GM15510 (cell line): ENCODE measurements around the gene CLIC5.

ENCODE experiments used
- POLR2A ChIP-seq: IDR thresholded peaks from 3 replicates; pipeline ENCODE4 v1.6.1; 2011; ENCODE audit warnings: borderline replicate concordance; ENCODE audit not compliant: insufficient read length; ENCODE audit errors: extremely low read depth

Gene CLIC5

DNA sequence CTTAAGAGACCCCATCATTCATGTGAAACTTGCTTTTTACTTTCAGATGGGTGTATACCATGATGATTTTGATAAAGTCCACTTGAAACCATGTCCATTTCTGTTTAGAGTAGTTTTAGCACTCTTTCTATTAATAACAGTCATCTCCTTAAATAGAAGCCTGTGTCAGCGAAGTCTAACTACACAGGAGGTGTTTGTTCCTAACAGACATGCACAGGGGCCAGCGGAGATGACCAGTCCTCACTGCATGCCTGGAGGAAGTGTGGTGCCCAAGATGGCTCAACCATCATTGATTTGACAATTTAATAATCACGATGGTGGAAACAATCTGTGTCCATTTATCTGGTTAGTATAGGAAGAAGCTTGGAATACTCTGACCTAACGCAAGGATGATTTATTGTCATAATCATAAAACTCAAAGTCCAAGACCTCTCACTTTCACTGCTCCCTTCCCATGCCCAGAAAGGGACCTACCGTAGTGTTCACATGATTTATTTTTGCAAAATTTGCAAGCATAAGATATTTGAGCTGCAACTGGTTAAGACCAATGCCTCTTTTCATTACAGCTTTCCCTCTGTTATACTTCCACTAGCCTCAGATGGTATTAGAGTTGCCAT is 31.0 kb upstream of the CLIC5 start:
- no peak for TF ChIP-seq POLR2A

DNA sequence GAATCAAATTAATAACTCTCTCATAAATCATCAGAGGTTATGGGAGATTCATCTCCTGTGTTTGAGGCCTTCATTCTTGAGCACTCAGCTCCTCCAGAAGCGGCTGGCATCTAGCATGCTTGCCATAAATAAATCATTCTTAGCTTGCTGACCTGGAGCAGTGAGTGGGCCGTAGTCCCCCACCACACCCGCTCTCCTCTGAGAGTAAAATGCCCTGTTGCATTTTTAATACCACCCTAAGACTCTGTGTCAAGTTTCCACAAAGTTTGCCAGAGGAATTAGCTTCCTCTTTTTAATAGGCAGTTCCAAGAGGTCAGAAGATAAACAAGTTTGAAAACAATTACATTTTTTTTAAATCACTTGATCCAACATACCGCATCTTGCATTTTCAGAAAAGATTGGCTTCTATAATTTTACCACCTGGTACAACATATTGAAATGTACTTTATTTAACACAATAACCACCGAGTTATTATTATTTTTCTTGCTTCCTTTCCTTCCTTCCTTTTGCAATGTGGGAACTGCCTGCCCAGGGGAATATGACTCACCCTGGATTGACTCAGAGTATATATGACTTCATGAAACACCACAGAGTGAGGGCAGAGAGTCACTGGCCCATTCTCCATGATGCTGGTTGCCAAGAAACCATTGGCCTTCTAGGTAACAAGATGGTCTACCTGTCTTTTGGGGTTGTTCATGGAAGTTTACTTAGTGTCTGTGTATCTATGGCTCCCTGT is 29.4 kb upstream of the CLIC5 start:
- TF ChIP-seq POLR2A: no peak

DNA sequence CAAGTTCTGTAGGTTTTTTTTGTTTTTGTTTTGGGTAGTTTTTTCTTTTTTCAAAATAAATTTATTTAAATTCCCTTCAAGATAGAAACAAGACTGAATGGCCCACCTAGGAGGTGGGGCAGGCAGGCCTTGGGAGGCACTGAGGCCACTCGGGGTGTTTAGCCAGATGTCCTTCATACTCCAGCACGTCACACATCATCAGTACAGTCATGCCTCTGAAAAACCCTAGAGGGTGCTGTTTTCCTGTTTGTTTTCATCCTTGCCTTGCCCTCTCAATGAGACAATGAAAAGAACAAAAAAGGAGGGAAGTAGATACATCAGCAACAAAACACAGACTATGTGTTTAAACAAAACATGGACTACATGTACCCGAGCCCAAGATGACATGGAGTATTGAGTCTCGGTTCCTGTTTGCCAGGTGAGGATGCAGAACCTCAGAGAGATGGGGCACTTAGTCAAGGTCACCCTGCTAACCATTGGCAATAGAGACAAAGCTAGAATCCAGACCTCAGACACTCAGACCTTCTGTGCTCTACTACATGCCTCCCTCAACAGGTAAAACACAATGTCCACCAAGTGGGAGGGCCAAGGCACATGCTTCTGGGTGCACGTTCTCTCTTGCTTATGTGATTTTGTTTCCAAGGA is 26.8 kb upstream of the CLIC5 start:
- TF ChIP-seq POLR2A: no peak

DNA sequence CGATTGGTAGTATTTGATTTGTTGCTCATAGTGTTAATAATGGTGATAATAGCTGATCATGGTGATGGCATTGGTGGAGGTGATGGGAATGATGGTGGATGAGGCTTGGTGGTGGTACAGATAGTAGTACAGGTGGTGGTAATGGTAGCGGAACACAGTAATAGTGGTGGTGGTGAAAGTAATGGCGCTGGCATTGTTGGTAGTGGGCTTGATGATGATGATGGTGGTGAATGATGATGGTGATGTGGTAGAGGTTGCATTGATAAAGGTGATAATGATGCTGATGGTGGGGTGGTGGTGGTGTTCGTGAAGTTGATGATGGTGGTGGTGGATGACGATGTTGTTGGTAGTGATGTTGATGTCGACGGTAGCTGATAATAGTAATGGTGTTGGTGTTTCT is 24.6 kb upstream of the CLIC5 start:
- no peak for TF ChIP-seq POLR2A

DNA sequence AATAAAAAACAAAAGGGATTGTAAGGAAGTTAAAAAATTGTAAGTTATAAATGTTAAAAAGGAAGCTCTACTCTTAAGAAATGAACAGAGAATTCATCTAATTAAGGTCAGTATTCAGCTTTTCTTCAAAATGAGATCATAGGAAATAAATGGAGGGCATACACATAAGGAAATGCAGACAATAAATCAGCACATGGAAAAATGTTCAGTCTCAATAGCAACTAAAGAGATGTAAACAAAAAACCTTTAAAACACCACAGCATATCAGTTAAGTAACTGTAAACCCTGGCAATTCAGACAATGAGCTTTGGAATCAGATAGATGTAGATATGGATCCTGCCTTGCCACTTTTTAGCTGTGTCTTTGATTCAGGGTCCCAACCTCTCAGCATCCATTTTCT is 24.0 kb upstream of the CLIC5 start:
- no peak for TF ChIP-seq POLR2A

- TF ChIP-seq POLR2A: no peak
These were observed 21.3 kb upstream of the CLIC5 start for GRCh38 chr6:46036911-46037310.

DNA sequence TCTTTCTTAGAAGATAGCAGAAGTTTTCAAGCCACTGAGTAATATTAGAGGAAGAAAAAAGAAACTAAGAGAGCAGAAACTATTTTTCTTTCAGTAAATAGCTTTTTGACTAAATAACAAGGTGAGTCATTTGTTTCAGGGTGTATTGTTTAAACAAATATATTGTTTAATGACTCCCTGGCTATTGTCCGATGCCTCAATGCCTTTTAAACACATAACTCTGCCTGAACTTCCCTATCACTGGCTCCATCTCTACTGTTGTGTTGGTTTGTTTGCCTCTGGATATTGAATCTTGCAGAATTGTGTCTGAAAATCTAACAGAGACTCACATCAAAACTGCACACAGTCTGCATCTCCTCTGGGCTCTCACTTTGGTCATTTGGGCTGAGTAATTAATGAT is 19.6 kb upstream of the CLIC5 start:
- TF ChIP-seq POLR2A: no peak

- TF ChIP-seq POLR2A: no peak
These were observed 16.7 kb upstream of the CLIC5 start for GRCh38 chr6:46032110-46032998.

DNA sequence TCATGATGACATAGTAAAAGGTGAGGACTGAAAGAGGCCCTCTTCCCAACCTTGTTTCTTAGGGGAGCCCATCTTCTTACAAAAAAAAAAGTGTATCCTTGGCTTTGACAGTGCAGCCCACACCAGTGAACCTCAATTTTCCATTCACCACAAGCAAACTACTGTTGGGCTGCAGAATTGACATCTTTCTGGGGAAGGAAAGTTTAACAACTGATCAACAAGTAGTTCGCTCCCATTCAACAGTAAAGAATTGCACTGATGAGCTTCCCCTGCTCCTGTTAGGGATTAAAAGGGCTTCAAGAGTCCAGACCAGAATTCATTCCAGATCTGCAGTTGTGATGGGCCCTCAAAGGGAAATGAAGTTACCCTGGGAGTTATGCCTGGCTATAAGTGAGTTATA is 13.9 kb upstream of the CLIC5 start:
- TF ChIP-seq POLR2A: no peak

DNA sequence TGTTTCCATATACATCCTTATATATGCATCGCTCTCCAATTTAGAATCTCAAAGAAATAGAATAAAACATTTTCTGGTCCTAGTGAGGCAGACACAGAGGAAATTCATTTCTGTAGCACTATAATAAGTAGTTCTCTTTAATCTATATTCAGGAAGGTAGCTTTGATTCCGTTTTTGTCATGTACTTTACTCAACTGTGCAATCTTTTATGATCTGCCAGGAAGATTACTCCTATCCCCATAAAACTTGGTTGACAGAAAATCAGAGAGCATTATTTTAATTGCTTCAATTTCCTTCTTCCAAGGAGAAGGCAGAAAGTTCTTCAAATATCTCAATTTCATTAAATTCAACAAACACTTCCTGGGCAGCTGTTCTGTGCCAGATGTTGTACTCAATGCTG is 10.6 kb upstream of the CLIC5 start:
- TF ChIP-seq POLR2A: no peak

DNA sequence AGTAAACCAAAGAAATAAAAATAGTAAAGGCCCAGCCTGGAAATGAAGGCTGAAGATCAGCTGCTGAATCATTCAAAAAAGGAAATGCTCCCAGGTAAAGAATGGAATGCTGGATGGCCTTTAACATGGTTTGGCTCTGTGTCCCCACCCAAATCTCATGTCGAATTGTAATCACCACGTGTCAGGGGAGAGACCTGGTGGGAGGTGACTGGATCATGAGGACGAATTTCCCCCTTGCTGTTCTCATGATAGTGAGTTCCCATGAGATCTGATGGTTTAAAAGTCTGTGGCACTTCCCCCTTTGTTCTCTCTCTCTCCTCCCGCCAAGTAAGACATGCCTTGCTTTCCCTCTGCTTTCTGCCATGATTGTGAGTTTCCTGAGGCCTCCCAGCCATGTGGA is 9.9 kb upstream of the CLIC5 start:
- TF ChIP-seq POLR2A: no peak

- TF ChIP-seq POLR2A: no peak
These were observed 8.6 kb upstream of the CLIC5 start for GRCh38 chr6:46024124-46024769.

DNA sequence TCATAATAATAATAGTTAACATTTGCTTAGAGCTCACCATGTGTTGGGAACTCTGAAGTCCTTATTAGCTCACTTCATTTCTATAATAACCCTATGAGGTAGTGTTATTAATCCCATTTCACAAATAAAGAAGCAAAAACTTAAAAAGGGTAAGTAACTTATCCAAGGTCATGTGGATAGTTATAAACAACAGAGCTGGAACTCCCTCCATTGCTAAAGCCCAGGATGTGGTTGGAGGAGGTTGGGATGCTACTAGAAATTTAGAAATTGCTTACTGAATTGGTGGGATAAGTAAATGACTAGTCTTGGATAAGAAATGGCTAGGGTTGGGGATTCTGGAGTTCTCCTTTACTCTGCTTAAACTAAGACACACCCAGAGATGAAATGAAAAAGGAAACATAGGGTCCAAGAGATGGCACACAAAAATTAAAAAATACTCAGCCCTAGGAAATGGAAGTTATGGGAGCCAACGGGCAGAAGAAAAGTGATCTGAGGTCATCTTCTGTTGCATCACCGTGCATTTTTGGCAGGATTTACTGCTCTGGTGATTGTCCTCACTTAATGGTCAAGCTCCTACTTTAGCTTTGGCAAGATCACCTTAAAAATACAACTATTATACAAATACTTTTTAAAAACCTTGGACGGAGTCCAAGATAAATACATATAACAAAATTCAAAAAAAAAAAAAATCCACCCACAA is 7.7 kb upstream of the CLIC5 start:
- TF ChIP-seq POLR2A: no peak

DNA sequence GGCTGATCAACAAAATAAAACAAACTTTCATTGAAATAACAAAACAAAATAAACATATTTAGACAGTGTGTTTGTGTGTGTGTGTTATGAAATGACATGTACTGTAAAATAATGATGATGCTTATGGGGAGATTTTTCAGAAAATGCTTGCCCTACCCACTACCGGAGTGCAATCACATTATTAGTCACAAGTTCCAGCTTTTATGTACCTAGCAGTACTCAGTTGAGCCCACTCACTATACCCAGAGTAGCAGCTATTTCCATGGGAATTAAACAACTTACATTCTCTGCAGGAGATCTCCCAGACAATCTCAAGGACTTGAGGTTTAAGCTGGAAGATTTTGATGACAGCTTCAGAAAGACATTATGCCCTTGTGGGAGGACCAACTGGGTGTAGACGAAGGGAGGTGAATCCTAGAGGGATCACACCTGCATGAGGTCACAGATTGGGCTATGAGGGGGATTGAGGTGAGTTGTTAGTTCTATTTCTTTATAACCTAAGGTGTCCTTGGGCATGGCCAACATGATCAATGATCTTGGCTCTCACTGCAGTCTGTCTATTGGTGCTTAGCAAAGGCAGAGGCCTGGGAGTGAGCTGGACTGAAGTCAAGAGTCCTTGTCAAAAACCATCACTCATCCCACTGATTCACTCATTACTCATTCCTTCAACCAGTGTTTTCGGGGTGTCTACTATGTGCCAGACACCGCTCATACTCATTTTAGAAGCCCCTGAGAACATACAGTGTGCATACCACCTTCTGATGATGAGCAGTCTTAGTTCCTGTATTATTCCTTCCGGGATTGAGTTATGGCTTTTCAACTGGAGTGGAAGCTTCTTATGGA is 6.7 kb upstream of the CLIC5 start:
- no peak for TF ChIP-seq POLR2A

DNA sequence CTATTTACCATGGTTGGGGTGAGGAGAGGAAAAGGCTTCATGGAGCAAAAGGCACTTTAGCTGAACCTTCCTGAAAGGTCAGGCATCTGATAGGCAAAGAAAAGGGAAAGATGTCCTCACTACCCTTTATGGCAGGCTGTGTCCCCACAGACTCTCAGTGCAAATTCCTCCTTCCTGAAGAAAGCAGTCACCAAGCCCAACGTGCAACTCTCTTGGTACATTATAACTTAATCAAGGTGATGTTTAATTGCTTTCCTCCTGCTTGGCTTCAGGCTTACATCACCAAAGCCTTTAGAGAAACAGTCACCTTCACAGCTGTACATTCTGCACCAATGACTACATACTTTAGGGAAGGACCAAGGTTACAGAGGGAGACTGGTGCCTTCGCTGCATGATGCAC is 2.1 kb upstream of the CLIC5 start:
- TF ChIP-seq POLR2A: no peak
